HCT116 (cell line): ENCODE results near the gene PNPLA2. TPM values are rescaled to one million over a fixed set of nuclear protein-coding genes. Genes with fewer than 3 reads are reported as not detected.

Experiments
- ATAC-seq: fragments of 200-7000 bp; cut with Tn5 transposase; 2 replicates; pipeline ENCODE4 v1.9.1; 2020; ENCODE audit warnings: mild to moderate bottlenecking, moderate library complexity
- BruUV-seq: library from RNA; stranded (reverse); fragments of 400-500 nt; replicated peaks from 2 replicates; lab custom pipeline; 2021; lab: Mats Ljungman, UMichigan
- CTCF ChIA-PET: fragments of 300-600 bp; sonication (Branson Sonifier 250); formaldehyde crosslinking; loops from one replicate; lab custom pipeline; 2021; ENCODE audit warnings: antibody characterized with exemption; lab: Charles Lee
- POLR2A ChIA-PET: fragments of 300-600, 350-600 bp; sonication (Branson Sonifier 250); formaldehyde crosslinking; loops from one replicate; lab custom pipeline; 2021; ENCODE audit warnings: antibody characterized with exemption; lab: Charles Lee
- RAD21 ChIA-PET, 2 experiments: fragments of 300-600 bp; sonication (Branson Sonifier 250); formaldehyde crosslinking; loops; one replicate each; lab custom pipeline; 2023; ENCODE audit warnings: low total read pairs in 2 of 2; ENCODE audit not compliant: uncharacterized antibody in 2 of 2, unreplicated experiment in 2 of 2, low non-redundant PET in 1 of 2; lab: Charles Lee
- DNase-seq: peaks from one replicate; pipeline ENCODE4 v3.0.0-alpha.2; 2010; ENCODE audit warnings: low read depth, low spot score
- H2AFZ ChIP-seq: fragments of 200-600 bp; shearing (Covaris generic), sonication (generic); 2 replicates; pipeline ENCODE4 v1.6.1; 2017; ENCODE audit warnings: low read depth, mixed run types, mixed read lengths, antibody characterized with exemption, low read length; ENCODE audit not compliant: poor library complexity, severe bottlenecking
- H3K27ac ChIP-seq: 2 replicates; pipeline ENCODE4 v1.5.1; 2012; ENCODE audit warnings: low read depth, low read length
- H3K27me3 ChIP-seq: fragments of 200-600 bp; sonication (generic); 2 replicates; pipeline ENCODE4 v1.6.1; 2016; ENCODE audit warnings: mixed run types, low read length, mixed read lengths; ENCODE audit not compliant: insufficient read depth
- H3K36me3 ChIP-seq, 2 experiments: fragments of 200-500 bp in 1 of 2; fragments of 200-600 bp in 1 of 2; sonication (Bioruptor generic) in 1 of 2; sonication (generic) in 1 of 2; 2 replicates each; pipeline versions ENCODE4 v1.5.1 to v1.6.1; 2014 to 2016; ENCODE audit warnings: low read length in 2 of 2, inconsistent platforms in 1 of 2, mixed read lengths in 1 of 2, mixed run types in 1 of 2; ENCODE audit not compliant: insufficient read depth in 2 of 2, control insufficient read depth in 1 of 2
- H3K4me1 ChIP-seq, 2 experiments: fragments of 200-600 bp in 1 of 2; sonication (generic) in 1 of 2; 2 replicates each; pipeline versions ENCODE4 v1.5.1 to v1.6.1; 2012 to 2017; ENCODE audit warnings: low read length in 2 of 2, inconsistent platforms in 1 of 2, mild to moderate bottlenecking in 1 of 2, mixed read lengths in 1 of 2, mixed run types in 1 of 2, moderate library complexity in 1 of 2; ENCODE audit not compliant: insufficient read depth in 2 of 2, control insufficient read depth in 1 of 2
- H3K4me2 ChIP-seq: fragments of 200-600 bp; sonication (generic); 2 replicates; pipeline ENCODE4 v1.6.1; 2017; ENCODE audit warnings: mixed run types, low read length, mixed read lengths
- H3K4me3 ChIP-seq, 2 experiments: fragments of 200-600 bp in 1 of 2; sonication (generic) in 1 of 2; replicated peaks in 1 of 2; 2 replicates each; pipeline ENCODE4 v1.5.1; 2011 to 2016; ENCODE audit warnings: low read length in 2 of 2, control low read depth in 1 of 2, low read depth in 1 of 2, mild to moderate bottlenecking in 1 of 2, mixed read lengths in 1 of 2, mixed run types in 1 of 2
- H3K79me2 ChIP-seq: fragments of 200-600 bp; sonication (generic); 2 replicates; pipeline ENCODE4 v1.6.1; 2017; ENCODE audit warnings: mild to moderate bottlenecking, mixed run types, low read length, moderate library complexity, mixed read lengths; ENCODE audit not compliant: insufficient read depth
- H3K9ac ChIP-seq: fragments of 200-600 bp; sonication (generic); 2 replicates; pipeline ENCODE4 v1.6.1; 2016; ENCODE audit warnings: low read length, mixed read lengths
- H3K9me2 ChIP-seq: fragments of 200-600 bp; sonication (generic), shearing (Covaris generic); 2 replicates; pipeline ENCODE4 v1.6.1; 2017; ENCODE audit warnings: mixed run types, mild to moderate bottlenecking, moderate library complexity; ENCODE audit not compliant: insufficient read depth
- H3K9me3 ChIP-seq, 2 experiments: fragments of 200-500 bp in 1 of 2; fragments of 200-600 bp in 1 of 2; sonication (Bioruptor generic) in 1 of 2; sonication (generic) in 1 of 2; 2 replicates each; pipeline ENCODE4 v1.6.1; 2014 to 2017; ENCODE audit warnings: low read length in 2 of 2, mixed read lengths in 2 of 2, inconsistent platforms in 1 of 2, low read depth in 1 of 2, mild to moderate bottlenecking in 1 of 2, mixed run types in 1 of 2, moderate library complexity in 1 of 2; ENCODE audit not compliant: control insufficient read depth in 1 of 2, insufficient read depth in 1 of 2
- H4K20me1 ChIP-seq: fragments of 200-600 bp; sonication (generic), shearing (Covaris generic); 2 replicates; pipeline ENCODE4 v1.6.1; 2017; ENCODE audit warnings: mixed run types, mild to moderate bottlenecking, moderate library complexity; ENCODE audit not compliant: insufficient read depth
- CBX3 ChIP-seq: IDR thresholded peaks from 2 replicates; pipeline ENCODE4 v1.6.1; 2012; ENCODE audit warnings: low read depth
- CTCF ChIP-seq, 3 experiments: fragments of 200-600 bp in 1 of 3; sonication (generic) in 1 of 3; IDR thresholded peaks in 2 of 3; conservative IDR thresholded peaks in 1 of 3; 2 replicates each; pipeline ENCODE4 v1.5.1; 2012 to 2017; ENCODE audit warnings: low read depth in 2 of 3, low read length in 2 of 3, antibody characterized with exemption in 1 of 3, borderline replicate concordance in 1 of 3, control low read depth in 1 of 3, mild to moderate bottlenecking in 1 of 3, mixed read lengths in 1 of 3, mixed run types in 1 of 3, moderate library complexity in 1 of 3; ENCODE audit not compliant: insufficient read depth in 1 of 3
- ELF1 ChIP-seq: IDR thresholded peaks from 2 replicates; pipeline ENCODE4 v1.6.1; 2012; ENCODE audit warnings: low read depth, borderline replicate concordance
- RAD21 ChIP-seq: IDR thresholded peaks from 2 replicates; pipeline ENCODE4 v1.6.1; 2012; ENCODE audit warnings: low read depth, mild to moderate bottlenecking
- ZBTB33 ChIP-seq: IDR thresholded peaks from 2 replicates; pipeline ENCODE4 v1.6.1; 2011; ENCODE audit warnings: mild to moderate bottlenecking, low read length, moderate library complexity; ENCODE audit not compliant: insufficient replicate concordance; ENCODE audit errors: extremely low read depth
- ZFX ChIP-seq: fragments of 450-650 bp; IDR thresholded peaks from 2 replicates; pipeline ENCODE4 v1.6.1; 2017
- intact Hi-C: fragments of 100-400 bp; cut with micrococcal nuclease; formaldehyde crosslinking; loops from 2 replicates; pipeline ENCODE4 v1.10.0; 2022
- total RNA-seq: library from RNA; stranded (reverse); gene quantifications from one replicate; pipeline ENCODE4 v1.2.1, GENCODE V29; 2021; ENCODE audit not compliant: unreplicated experiment

Gene PNPLA2
- total RNA-seq, 1 experiment from 2014 or later: 124 TPM

GRCh38 chr11:778976-779954 lies 39.4 kb upstream of the PNPLA2 start:
- Histone ChIP-seq H3K9ac (no peak overlapping the region), H2AFZ (no peak overlapping the region), H3K4me1 (peaks cover 29 to 53% of the 10 kb centered on the region in 2 experiments), H3K4me3 (no peak overlapping the region), H3K36me3 (0 out of 4 replicates have a peak, but pooled peaks cover 0 to 3% of the 10 kb centered on the region in 2 experiments), H3K27ac (peak overlapping the region; percentile 95), H3K4me2 (peak overlapping the region; percentile 93), H3K79me2 (peaks cover 60% of the 10 kb centered on the region), H3K9me3 (no peaks in the 10 kb centered on the region), H3K27me3 (no peaks in the 10 kb centered on the region), H3K9me2 (no peaks in the 10 kb centered on the region), H4K20me1 (no peaks in the 10 kb centered on the region)
- DNase-seq (no peak), ATAC-seq (no peak)
- no peak for TF ChIP-seq RAD21
- no peak for TF ChIP-seq ELF1
- no peak for TF ChIP-seq CBX3
- TF ChIP-seq ZBTB33: no peak
- peak in 2 of 3 experiments; percentile 20 to 22; a peak in 1 of 6 replicates for TF ChIP-seq CTCF (IDR thresholded peaks at IDR 0.05 in 2 of 3, conservative IDR thresholded peaks at IDR 0.05 in 1 of 3; ENCODE audit: borderline replicate concordance in 1 of 3, insufficient read depth in 1 of 3, low read depth in 2 of 3, low read length in 2 of 3)
- TF ChIP-seq ZFX: no peak
- POLR2A ChIA-PET: interaction anchor here (1.3 kb wide), 1 partner anchor 30 kb away, joined by 4 read pairs; the partner anchor contains the start of gene RPLP2
- CTCF ChIA-PET: no interaction called here
- no TSS peak for BruUV-seq
- intact Hi-C loops: no loop called here
- RAD21 ChIA-PET: interaction anchor here in 1 of 2 experiments (0.7 kb wide), 1 partner anchor 281 kb away, joined by 3 read pairs; no protein-coding TSS in a partner anchor
